ENCODE data around the gene SLC6A16.
A peak's percentile ranks its signal among the peaks of the same experiment; 100 is the strongest.
"Not testable (repeated sequence)": the region's sequence is repeated elsewhere in the genome, so short reads cannot be mapped to it uniquely, and the experiment has no call there.

Gene SLC6A16

GRCh38 chr19:49324801-49325576 lies at the start of gene SLC6A16:
TSS of gene SLC6A16 (minus strand) at chr19:49325191. CDS start at chr19:49311347, 13,844 bp downstream.
- DNase-seq = no peak

DNA sequence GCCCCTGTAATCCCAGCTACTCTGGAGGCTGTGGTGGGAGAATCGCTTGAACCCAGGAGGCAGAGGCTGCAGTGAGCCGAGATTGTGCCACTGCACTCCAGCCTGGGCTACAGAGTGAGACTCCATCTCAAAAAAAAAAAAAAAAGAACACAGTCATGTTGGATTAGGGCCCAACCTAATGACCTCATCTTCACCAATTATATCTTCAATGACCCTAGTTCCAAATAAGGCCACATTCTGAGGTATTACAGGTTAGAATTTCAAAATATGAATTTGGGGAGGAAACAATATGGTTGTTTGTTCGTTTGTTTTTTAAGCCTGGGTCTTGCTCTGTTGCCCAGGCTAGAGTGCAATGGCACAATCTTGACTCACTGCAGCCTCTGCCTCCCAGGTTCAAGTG lies 48.2 kb upstream of the SLC6A16 start:
- not testable (repeated sequence) for DNase-seq

GRCh38 chr19:49371184-49371583 lies 46.2 kb upstream of the SLC6A16 start:
- DNase-seq = no peak

DNA sequence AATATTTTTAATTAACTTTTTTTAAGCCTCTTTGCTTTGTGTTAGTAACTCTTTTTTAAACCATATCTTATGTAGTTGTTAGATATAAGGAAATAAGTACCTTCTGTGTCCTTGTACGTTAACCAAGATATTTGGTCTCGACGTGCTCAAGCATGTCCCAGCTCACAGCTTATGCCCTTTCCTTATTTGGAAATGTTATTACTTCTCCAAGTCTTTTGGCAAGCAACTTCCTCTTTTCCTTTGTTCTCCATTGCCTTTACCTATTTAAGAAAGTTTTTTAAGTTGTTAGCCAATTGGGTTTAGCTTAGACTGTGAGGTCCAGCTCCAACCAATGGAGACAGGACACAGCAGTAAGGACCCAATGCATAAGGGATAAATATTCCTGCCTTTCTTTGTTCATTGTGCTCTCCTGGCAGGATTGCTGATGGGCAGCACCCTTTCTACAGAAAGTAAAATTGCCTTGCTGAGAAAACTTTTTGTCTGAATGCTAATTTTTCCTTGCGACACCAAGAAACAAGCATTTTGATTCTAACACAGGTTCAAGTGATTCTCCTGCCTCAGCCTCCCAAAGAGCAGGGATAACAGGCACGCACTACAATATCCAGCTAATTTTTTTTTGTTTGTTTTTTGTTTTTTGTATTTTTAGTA lies 43.8 kb upstream of the SLC6A16 start:
- DNase-seq = no peak

DNA sequence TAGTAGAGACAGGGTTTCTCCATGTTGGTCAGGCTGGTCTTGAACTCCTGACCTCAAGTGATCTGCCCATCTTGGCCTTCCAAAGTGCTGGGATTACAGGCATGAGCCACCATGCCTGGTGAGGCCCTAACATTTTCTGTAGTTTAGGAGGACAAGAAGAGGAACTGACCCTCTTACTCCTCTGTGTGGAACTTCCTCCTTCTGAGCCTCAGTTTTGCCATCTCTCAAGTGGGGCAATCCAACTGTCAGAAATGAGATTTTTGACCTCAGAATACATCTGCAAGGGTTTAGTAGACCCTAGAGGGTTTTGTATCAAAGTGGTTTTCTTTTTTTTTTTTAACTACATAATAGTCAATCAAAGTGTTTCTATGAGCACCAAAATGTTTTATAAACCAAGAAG lies 41.1 kb upstream of the SLC6A16 start:
- DNase-seq = no peak

DNA sequence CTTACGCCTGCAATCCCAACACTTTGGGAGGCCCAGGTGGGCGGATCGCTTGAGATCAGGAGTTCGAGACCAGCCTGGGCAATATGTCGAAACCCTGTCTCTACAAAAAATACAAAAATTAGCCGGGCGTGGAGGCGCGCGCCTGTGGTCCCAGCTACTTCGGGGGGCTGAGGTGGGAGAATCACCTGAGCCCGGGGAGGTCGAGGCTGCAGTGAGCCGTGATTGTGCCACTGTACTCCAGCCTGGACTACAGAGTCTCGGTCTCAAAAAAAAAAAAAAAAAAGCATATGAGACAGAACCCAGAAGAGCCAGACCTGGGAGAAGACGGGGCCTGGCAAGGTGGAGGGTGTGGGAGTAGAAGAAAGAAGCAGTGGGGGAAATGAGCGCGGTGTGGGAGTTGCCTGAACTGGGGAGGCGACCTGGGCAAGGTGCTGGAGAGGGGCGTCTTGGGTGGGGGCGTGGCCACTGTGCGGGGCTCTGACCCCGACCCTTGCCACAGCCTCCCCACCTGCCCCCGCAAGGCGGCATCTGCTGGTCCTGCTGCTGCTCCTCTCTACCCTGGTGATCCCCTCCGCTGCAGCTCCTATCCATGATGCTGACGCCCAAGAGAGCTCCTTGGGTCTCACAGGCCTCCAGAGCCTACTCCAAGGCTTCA lies 39.2 kb upstream of the SLC6A16 start:
- no peak for DNase-seq

DNA sequence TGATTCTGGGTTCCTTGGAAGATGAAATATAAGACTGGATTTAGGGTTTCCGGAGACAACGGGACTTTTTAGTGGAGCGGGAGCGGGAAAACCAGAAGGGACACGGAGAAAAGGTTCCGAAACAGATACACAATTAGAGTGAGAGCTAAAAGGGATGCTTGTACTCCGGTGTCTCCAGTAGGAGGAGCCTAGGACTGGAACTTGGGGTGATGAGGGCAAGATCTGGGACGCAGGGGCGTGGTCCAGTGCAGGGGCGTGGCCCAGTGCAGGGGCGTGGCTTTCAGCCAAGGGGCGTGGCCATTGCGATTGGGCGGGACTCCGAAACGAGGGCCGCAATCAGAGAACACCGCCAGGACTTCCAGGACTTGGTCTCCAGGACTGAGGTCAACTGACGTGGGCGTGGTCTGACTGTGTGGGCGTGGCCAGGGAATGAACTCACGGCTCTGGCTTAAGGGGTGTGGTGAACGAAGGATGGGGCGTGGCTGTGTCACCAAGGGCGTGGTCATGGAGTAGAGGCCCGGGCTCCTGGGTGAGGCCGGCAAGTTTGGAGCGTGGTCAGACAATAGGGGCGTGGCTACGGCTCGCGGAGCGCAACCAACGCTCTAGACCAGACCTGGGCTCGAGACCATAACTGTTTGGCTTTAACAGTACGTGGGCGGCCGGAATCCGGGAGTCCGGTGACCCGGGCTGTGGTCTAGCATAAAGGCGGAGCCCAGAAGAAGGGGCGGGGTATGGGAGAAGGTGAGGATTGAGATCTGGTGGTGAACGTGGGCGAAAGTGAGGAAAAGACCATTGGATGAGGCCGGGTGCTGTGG lies 38.5 kb upstream of the SLC6A16 start, which contains the start of gene DKKL1:
TSS of gene DKKL1 (plus strand) at position 610 of the 815 bp plus-strand sequence. CDS start at position 732, 122 bp downstream.
- peak; percentile 22 for DNase-seq

DNA sequence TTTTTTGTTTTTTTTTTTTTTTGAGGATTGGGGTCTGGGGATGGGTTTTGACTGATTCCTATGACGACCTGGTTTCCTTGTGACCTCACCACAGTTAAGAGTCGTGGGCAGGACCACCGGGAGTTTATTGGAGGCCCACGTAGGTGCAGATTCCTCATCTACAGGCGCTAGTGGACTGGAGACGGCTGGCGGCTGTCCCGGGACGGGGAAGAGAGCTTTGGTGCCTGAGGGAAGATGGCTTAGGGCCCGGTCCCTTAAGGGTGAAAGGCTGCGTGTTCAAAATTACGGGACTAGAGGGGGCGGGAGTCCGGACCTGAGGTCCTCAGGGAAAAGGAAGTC lies 37.9 kb upstream of the SLC6A16 start:
- DNase-seq = no peak

DNA sequence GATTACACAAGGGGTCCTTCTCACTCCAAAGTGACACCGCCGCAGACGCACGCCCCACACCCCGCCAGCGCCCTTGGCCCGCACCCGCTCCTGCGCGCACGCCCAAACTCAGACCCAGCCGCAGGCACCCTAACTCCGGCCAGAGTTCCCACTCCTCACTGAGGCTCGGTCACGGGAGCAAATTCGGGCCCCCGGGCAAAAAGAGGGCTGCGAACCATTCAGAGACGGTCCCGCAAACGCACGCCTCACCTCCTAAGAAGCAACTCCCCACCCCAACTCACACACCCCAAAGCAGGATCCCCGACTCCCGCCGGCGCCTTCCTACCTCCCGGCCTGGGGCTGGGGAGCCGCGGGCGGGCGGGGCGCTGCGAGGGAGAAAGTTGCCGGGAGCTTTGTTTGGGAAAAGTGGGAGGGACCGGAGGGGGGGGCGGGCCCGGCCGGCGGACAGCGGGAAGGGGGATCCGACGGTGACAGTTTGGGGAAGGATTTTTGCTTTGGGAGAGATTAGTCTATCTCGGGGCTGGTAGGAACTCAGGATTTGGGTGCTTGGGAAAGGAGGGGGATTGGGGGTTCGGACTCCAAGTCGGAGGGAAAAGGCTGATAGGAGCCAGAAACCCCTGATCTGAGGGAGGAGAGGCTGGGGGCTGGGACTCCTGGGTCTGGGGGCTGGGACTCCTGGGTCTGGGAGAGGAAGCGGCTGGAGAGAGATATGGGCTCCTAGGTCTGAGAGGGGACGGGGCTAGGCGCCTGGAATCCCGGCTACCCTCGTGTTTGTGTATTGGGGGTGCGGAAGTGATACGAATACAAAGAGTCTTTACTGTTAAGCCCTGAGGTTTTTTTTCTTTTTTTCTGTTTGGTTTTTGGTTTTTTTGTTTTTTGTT lies 37.3 kb upstream of the SLC6A16 start, which contains the start of gene TEAD2:
TSS of gene TEAD2 (minus strand) at position 369 of the 881 bp plus-strand sequence. CDS start 2,341 bp downstream, outside the sequence.
- DNase-seq = no peak

GRCh38 chr19:49361438-49362047 lies 36.6 kb upstream of the SLC6A16 start:
- DNase-seq = no peak

DNA sequence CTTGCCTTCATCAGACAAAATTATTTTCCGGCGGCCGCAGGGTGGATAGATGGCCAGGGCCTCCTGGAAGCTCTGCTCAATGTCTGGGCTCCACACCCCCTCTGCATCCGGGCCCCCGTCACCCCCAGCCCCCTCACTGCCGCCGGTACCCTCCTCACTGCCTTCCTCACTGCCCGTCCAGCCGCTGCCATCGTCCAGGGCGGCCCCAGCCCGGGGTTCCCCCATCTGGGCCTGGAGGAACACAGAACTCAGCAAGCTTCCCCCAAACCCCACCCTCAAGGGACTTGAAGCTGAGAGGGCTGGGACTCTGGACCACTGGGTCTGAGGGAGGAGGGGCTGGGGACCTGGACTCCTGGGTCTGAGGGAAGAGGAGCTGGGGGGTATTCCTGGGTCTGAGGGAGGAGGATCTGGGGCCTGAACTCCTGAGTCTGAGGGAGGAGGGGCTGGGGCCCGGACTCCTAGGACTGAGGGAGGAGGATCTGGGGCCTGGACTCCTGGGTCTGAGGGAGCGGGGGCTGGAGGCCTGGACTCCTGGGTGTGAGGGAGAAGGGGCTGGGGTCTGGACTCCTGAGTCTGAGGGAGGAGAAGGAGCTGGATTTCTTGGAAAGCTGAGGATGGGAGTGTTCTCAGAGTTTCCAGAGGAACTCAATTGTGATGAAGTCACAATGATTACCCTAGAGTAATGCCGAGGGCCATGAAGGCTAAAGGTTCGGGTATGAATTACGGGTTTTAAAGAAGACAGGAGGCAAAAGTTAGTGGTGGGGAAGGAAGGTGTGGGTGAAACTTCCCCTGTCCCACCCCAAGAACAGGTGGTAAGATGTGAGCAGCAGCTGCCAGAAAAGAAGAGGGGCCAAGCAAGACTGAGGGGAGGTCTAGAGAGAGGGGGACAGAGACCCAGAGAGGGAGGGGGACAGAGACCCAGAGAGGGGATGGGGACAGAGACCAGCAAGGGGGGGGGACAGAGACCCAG lies 35.1 kb upstream of the SLC6A16 start:
- no peak for DNase-seq

GRCh38 chr19:49357186-49357585 lies 32.2 kb upstream of the SLC6A16 start:
- DNase-seq = no peak

DNA sequence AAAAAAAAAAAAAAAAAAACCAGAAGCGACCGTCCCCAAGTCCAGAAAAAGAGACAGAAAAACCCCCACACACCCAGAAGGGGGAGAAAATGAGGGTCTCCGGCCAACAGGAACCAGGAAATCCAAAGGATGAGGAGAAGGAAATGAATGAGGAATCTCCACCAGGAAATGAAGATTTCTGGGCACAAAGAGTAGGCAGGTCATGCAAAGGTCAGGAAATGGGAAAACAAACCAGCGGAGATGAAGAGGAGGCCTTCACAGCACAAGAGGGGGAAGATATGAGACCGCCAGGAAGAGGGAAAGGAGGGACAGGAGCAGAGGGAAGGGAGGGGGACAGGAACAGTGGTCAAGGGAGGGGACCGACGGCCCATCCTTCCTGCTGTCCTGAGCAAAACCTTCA lies 31.4 kb upstream of the SLC6A16 start:
- DNase-seq = no peak

GRCh38 chr19:49355909-49356353 lies 30.9 kb upstream of the SLC6A16 start:
- DNase-seq = no peak

- no peak for DNase-seq
Measured at GRCh38 chr19:49349567-49349966, 24.6 kb upstream of the SLC6A16 start.

- no peak for DNase-seq
Measured at GRCh38 chr19:49348305-49349189, 23.6 kb upstream of the SLC6A16 start.

DNA sequence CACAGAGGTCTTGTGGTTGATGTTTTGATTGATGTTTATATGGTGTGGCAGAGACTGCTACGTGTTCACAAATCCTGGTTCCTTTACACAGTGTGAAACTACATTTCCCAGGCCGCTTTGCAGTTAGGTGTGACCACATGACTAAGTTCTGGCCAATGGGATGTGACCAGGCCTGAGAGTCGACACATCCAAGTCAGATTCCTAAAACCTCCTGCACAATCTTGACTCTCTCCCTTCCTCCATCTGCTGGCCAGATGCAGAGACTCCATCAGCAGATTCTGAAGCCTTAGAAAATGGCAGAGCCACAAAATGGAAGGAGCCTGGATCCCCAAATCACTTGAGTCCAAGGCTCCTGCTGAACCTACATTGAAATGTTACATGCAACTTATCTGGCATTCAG lies 22.8 kb upstream of the SLC6A16 start:
- DNase-seq = no peak

GRCh38 chr19:49347191-49347590 lies 22.2 kb upstream of the SLC6A16 start:
- DNase-seq = no peak

All from NCI-H2029 treated with DMSO at 0.1 percent for 48 hours (cell line).